ENCODE data around the gene AHRR.

AHRR gene

DNA sequence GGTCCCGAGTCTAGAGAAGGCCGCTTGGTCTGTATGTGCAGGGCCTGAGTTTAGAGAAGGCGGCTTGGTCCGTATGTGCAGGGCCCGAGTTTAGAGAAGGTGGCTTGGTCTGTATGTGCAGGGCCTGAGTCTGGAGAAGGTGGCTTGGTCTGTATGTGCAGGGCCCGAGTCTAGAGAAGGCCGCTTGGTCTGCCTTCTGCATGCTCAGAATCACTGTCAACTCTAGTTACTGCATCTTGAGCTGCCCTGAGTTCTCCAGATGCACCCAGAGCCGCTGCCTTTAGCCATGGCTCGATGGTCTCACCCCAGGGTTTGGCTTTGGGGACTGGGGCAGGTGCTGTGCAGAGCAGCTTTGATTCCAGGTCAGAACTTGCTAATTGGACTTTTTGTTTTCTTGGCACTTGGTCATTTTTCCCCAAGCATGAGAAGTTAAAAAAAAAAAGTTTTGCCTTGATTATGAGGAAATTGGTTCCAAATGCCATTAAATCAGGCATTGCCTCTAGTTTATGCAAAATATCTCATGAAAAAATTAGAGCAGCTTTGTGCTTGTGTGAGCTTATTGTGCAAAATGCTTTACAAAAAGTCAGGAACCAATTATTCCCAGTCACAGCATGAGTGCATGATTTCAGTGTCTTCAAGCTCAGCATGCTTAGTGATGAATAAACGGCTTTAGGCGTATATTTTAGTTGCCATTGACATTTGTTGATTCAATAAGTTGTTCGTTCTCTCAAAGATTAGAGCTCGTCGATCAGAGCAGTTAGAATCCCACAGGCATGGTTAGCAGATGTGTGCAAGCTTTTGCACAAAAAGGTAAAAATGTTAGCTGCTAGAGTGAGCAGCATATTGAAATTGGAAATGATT, 96.0 kb downstream of the AHRR start:
- no peak for DNase-seq

DNA sequence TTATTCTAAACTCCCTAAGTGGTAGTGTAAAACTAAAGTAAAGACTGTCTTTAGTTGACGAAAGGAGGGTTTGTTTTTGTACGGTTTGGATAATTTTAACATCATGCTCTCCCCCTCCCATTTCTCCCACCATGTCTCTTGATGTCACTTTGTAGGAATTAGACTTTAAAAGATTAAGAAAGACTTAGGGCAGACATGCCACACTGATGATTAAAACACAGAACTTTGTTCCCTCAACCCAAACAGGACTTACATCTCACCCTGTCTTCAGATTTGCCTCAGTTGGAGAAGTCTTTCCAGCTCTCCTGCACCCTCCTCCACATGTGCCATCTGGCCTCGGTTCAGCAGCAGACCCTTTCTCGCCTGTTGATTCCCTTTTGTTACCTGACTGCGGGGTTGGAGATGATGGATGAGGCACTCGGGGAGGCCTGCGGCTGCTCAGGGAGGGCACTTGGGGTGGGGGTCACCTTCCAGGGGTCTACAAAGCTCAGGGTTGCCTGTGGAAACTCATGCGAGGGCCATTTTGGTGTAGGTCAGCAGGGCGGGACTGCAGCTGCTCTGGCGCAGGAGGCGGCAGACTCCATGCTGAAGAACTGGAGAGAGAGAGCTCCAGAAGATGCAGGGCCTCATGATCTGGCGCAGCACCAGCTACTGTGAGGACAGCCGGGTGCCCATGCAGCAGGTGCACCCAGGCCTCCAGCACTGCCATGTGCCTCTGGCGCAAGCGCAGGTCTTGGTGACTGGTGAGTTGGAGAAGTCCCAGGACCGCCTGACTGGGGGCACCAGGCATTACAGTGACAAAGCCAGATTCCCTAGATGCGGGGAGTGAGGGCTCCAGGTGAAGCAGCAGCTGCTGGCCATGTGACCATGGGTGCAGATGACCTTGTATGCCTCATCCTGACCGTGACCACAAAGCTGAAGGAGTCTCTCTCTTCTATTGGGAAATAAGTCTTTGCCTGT, 96.9 kb downstream of the AHRR start:
- DNase-seq = no peak

DNA sequence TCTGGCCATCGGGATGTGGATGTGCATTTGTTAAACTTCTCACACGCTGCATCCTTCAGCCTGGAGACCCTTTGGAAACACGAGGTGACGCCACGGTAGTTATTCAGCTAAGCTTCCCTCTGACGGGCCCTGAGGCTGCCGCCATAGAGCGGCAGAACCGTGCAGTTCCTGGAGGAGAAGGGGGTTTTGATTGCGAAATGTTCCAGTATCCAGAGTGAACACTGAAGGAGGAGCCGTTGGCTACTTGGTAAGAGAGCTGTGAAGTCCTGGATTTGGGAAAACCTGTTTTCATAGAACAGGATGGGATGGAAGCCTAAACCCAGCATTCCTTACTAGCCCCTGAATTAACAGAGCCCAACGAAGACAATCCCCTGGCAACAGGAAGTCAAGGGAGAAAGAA, 98.5 kb downstream of the AHRR start:
- DNase-seq = no peak

DNA sequence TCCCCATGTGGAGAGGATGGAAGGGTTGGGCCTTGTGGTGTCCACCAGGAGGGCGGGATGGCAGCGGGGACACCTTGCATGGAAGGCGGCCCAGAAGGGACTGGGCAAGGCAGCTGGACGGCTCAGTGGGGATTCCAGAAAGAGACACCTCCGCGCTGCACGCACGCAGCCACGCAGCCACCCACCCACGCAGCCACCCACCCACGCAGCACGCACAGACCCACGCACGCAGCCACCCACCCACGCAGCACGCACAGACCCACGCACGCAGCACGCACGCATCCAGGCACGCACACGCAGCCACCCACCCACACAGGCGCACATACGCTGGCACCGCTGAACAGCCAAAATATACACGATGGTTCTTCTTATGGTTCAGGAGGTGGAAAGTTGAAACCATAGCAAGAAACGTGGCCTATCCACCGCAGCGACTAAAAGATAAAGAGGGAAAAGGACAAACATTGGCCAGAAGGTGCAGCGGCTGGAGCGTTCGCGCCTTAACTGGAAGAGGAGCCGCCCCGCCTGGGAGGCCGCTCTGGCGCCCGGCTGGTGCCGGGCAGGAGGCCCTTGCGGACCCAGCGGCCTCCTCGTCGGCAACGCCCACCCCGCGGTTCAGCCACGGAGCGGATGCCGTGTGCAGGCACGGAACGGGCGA, 99.2 kb downstream of the AHRR start:
- DNase-seq = no peak

DNA sequence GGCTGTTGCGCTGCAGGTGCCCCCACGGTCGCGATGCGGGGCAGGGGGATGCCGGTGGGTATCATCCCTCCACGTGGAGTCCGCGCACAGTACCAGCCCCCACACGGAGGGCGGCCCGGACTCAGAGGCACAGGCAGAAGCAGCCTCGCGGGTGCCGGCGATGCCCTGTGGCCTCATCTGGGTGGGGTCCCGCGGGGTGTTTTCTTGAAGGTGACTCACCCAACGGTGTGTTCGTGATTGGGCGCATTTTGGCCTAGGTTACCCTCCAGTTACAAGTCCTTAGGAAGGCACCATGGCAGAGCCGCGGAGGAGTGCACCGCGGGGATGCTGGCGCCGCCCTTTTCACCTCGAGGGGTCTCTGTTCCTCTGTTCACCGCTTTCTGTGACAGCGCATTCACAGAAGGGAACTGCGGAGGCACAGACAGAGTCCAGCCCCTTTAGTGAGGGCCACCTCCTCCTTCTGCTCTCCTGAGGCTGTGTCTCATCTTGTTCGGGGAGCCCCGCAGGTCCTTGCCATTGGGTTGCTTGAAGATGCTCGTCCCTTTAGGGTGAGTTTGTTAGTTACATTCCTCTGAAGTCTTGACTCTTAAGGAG, 99.9 kb downstream of the AHRR start:
- DNase-seq = no peak

DNA sequence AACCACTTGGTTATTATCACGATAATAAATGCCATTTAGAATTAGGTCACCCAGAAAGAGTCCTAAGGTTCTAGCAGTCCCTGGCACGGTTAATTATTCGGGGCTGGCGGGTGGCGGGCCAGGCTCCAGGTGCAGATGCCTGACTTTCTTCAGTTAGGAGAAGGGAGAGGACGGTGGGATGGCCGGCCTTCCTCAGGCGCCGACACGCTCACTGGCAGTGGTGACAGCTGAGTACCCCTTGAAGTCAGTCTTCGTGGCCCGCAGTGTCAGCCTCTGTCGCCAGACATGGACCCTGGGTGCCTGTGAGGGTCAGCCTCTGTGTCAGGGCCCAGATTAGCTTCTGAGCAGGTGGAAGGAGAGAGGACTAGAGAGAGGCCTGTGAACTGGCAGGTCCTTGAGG, 100.4 kb downstream of the AHRR start:
- DNase-seq = no peak

DNA sequence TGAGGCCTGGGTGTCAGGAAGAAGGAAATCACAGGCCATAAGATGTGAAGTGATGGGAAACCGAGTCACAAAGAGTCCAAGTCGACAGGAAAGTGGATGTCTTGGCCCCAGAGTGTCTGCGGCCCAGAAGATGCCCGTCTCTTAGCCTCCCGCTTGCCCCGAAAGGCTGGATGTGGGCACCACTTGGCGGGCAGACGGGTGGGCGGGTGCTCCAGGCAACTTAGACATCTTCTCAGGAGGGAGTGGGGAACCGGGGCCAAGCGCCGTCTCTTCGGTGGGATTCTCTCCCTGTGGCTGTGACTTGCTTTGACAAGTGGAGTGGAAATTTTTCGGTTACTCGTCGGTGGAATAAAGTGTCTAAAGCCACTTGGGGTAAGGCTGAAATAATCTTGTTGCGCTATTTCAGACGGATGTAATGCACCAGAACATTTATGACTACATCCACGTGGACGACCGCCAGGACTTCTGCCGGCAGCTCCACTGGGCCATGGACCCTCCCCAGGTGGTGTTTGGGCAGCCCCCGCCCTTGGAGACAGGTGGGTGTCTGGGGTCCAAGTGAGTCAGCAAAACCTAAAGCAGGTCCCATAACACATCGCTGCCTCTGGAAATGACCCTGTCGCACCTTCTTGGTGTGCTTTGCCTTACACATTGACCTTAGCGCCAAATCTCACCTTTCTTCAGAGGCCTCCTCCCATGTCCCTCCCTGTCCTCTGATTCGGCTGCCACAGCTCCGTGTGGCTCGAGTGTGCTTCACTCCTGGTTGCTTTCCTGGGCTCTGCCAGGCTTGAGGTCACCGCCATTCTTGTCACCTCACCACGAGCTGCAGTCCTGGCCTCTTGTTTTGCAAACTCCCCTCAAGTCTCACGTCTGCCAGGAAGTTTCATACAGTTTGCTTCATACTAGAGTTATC, 101.1 kb downstream of the AHRR start:
- DNase-seq = no peak

DNA sequence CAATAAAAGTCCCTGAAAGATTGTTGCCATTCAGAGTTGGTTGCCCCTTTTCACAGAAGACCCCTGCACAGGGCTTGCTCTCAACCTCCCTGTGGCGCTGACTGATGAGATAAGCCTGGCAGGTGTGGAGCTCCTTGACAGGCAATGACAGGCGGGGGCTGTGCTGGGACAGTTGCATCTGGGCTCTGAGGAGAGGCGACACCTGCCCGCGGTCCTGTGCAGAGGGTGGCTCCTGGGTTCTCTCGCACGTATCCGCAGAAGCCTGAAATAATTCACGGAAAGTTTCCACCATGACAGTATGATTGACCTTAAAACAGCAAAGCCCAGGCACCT, 101.7 kb downstream of the AHRR start:
- DNase-seq = no peak

DNA sequence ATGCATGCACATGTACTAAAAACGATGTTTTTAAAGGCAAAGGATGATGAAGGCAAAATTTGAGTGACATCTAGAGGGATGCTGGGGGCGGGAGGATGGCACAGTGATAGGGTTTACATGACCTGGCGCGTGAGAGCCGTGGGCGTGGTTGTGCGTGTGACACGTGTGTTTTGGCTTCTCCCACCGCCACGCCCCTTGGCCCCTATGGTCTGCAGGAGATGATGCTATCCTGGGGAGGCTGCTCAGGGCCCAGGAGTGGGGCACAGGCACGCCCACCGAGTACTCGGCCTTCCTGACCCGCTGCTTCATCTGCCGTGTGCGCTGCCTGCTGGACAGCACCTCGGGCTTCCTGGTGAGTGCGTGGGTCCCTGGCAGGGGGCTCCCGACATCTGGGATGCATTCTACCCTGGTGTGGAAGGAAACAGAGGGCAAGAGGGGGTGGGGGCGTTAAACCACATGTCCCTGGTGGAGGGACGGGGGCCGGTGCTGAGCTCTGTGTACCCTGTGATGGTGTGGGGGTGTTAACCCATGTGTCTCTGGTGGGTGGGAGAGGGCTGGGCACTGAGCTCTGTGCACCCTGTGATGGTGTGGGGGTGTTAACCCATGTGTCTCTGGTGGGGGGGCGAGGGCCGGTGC, 102.2 kb downstream of the AHRR start:
- no peak for DNase-seq

DNA sequence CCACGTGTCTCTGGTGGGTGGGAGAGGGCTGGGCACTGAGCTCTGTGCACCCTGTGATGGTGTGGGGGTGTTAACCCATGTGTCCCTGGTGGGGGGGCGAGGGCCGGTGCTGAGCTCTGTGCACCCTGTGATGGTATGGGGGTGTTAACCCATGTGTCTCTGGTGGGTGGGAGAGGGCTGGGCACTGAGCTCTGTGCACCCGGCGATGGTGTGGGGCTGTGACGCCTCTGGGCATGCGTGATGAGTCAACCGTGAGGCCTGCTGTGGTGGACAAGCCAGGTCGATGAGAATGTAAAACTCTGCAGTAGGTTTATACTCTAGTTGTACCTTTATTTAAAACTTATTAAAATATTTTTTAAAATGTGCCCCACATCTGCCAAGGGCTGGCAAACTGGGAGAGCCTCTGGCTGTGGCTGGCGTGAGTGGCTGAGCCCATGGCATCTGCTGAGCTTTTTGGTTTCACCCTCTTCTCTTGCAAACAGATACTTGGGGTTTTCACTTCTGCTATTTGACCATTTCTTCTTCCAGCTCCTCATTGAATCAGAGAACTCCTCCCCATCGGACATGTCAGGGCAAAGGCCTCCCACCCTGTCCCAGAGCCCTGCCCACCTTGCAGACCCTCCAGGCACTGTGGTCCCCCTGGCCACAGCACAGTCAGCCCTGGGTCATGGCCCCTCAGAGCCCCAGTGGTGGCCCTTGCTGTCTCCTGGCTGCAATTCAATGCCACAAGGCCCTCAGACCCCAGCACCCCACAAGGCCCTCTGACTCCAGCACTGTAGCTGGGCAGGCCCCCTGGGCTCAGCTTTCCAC, 103.0 kb downstream of the AHRR start:
- DNase-seq = no peak

DNA sequence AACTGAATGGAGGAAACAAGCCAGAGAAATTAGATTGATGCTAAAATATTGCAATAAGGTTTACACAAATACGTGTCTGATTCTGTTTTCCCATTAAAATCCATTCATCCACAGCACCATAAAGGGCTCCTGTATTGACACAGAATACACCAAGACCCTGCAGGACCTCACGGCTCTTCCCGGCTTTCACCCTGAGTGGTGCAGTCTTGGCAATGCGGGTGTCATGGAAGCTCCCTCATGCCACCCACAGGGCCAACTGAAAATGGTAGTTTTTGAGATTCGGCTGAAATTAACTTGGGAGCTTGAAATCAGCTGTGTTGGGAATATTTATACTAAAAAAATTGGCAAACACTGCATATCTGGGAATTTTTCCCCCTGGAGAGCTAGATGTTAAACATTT, 104.2 kb downstream of the AHRR start:
- DNase-seq = peak; percentile 62

DNA sequence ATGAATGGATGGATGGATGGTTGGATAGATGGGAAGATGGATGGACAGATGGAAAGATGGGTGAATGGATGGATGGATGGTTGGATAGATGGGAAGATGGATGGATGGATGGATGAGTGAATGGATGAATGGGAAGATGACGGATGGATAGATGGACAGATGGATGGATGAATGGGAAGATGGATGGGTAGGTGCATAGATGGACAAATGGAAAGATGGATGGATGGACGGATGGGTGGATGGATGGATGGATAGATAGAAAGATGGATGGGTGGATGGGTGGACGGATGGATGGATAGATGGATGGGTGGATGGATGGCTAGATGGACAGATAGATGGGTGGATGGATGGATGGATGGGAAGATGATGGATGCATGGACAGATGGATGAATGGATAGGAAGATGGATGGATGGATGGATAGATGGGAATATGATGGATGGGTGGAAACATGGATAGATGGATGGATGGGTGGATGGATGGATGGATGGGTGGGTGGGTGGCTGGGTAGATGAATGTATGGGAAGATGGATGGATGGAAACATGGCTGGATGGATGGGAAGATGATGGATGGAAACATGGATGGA, 105.0 kb downstream of the AHRR start:
- no peak for DNase-seq

DNA sequence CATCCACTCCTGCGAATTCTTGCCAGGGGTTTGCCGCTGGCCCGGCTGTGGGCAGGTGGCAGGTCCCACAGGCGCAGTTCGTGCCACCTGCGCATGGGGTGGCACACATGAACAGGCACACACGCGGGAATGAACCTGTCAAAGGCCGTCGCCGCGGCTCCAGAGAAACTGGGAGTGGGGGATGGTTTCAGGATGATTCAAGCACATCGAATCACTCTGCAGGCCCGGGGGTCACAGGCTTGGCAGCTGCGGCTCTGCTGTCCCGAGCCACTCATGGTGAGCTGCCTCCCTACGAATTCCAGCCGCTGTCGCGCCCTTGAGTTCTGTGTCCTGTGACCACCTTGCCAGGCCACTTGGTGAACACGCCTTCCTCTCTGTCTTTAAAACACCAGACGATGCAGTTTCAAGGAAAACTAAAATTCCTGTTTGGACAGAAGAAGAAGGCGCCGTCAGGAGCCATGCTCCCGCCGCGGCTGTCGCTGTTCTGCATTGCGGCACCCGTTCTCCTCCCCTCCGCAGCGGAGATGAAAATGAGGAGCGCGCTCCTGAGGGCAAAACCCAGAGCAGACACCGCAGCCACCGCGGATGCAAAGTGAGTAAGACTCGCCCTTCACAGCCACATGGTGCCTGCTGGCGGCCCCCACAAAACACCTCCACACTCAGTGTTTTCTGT, 106.0 kb downstream of the AHRR start:
- DNase-seq = no peak

DNA sequence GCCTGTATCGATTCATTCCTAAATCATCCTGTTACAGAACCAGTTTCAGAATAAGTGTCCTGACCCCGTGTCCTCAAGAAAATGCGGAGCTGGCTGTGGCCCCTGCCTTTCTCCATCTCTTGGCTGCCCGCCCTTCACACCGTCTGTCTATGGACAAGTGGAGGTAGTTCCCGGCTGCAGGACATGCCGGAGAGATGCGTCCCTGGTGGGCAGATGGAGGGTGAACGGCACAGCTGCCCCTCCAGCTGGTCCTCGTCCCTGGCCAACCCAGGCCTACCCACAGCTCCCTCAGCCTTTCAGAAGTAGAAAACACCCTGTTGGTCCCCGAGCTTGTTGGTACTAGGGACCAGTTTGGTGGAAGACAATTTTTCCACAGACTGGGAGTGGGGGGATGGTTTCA, 106.7 kb downstream of the AHRR start:
- peak; percentile 51 for DNase-seq

DNA sequence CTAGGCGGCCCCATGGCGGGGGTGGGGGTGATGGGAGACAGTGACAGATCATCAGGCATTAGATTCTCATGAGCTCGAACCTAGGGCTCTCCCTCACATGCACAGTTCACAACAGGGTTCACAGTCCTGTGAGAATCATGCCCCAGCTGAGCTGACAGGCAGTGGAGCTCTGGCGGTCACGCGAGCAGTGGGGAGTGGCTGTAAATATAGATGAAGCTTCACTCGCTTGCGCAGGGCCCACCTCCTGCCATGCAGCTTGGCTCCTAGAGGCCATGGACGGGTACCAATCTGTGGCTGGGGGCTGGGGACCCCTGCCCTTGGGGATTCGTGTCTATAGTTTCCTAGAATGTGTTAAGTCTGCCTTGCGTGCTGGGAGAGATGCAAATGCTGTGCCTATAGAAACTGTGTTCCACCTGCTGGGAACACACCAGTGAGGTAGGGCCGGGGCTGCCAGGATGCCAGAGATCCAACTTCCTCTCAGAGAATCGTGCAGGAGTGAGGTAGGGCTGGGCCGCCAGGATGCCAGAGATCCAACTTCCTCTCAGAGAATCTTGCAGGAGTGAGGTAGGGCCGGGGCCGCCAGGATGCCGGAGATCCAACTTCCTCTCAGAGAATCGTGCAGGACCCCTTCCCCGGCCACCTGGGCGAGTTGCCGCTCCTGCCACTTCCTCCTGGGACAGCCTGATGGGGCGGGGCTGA, 107.4 kb downstream of the AHRR start:
- DNase-seq = no peak

DNA sequence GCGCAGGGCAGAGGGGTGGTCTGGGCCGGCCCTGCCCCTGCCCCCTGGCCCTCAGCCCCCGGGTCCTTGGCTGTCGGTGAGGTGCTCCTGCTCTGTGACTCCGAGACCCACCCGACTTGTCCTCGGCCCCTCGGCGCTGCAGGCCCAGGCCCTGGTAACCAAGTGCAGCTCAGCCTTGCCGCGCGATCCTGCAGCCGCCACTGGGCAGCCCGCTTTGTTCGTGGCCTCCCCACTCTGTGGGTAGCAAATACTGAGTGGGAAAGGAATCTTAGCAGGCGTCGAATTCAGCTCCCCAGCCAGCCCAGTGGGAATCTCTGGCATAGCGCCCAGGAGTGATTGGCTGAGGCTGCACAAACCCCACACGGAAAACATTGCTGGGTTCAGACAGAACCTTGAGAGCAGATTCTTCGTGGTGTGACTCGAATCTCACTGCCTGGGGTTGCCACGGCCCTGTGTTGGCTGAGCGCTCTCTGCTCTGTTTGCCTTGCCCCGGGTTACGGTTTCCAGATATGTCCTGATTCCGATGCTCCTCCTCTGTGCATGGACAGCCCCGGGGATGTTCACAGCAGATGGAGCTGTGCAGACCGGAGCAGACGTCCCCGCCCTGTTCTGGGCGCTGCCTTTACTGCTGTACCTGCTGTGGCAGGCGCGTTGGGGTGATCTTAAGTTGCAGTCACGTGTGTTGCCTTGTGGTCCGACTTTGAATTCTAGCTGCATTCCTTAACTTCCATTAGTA, 108.1 kb downstream of the AHRR start:
- DNase-seq = peak; percentile 44

DNA sequence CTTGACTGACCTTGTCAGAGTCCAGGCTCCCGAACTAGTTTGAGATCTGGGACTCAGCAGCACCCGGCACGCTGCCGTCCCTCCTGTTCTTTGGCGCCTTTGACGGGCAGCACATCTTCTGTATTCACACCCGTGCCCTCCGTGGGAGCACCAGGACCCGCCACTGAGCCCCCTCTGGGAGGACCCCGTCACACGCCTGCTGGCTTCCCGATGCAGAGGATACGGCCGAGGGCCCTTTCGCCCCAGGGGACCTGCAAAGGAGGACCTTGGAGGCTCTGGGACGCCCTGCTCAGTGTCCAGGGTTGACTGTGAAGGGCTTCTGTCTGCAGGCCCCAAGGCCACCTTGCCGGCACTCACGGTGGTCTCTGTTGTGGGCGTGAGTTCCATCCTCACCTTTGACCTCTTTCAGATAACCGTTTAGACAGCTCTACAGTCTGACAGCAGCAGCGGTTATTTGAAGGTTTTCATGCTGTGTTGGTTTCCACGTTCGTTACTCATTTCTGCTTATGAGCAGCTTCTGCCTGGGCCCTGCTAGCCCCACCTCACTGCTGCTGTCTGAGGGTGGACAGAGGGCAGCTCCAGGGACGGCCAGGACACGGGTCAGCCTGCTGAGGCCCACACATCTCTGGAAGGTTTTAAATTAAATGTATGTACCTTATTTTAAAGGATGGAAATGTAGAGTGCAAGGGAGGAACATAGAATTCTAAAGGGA, 108.9 kb downstream of the AHRR start:
- DNase-seq = no peak
